Activated naive CD4-positive, alpha-beta T cell treated with anti-CD3 and anti-CD28 coated beads, Interleukin-2, amount 50 U/mL, for 72 hours (primary cell): Measurements from ENCODE around the gene LTB4R. TPM values are rescaled to one million over a fixed set of nuclear protein-coding genes. Genes with fewer than 3 reads are reported as not detected.

Source experiments
- ATAC-seq, 2 donors: fragments of 150-1000 bp; cut with Tn5 transposase; 2 replicates each; pipeline ENCODE4 v1.10.0; 2021; ENCODE audit warnings: mild to moderate bottlenecking in 2 of 2, moderate library complexity in 2 of 2
- DNase-seq, 2 donors: peaks; one replicate each; pipeline ENCODE4 v3.0.0; 2021 to 2022; ENCODE audit warnings: low spot score in 2 of 2
- H3K27ac Mint-ChIP-seq, 2 donors: one replicate each; pipeline ENCODE4 v1.8.0; 2022; ENCODE audit warnings: mild to moderate bottlenecking in 2 of 2, mixed read lengths in 2 of 2
- H3K36me3 Mint-ChIP-seq, 2 donors: one replicate each; pipeline ENCODE4 v1.8.0; 2022; ENCODE audit warnings: mixed read lengths in 2 of 2
- H3K9me3 Mint-ChIP-seq, 2 donors: one replicate each; pipeline ENCODE4 v1.8.0; 2022; ENCODE audit warnings: mixed read lengths in 2 of 2
- total RNA-seq, 2 donors: library from RNA; stranded (reverse); gene quantifications; one replicate each; pipeline ENCODE4 v1.2.3, GENCODE V29; 2022

The LTB4R gene
- total RNA-seq, 2 donors from 2014 or later, result 14.0 to 15.8 TPM

DNA sequence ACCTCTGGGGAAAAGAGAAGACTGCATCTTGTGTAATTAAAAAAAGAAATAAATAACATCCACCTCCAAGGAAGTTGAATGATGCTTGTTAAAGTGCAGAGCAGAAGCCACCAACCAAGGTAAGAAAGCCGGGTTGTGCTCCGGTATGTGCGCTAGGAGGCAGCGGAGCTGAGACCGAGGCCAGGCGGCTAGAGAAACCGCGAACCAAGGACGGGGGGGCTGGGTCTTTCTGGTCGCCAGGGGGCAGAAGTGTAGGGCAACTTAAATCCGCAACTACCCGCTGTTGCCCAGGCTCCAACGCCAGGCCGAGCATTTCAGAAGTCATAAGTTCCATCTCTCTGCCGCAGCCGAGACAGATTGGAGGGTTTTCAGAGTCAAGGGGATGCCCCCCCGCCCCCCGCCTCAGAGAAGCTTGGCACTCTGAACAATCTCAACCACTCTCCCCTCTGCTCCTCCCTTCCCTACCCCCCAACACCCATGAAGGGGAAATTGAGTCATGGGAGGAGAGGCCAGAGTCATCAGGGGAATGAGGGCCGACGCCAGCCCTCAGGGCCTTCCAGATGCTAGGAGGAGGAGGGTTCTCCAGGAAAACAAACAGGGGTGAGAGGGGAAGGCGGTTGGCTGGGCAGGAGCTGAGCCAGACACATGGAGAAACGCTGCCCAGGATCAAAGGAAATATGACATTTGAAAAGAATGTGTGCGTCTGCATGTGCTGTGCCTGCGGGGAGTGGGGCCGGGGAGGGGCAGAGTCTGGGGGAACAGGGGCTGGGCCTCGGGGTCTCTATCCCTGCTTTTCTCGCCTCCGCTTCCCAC is 54.5 kb downstream of the LTB4R start:
- Mint-ChIP-seq H3K36me3 (no peaks in the 10 kb centered on the region), H3K27ac (peak overlapping the region in 1 of 2 donors; percentile 75), H3K9me3 (no peaks in the 10 kb centered on the region)
- DNase-seq (peak in 1 of 2 donors; percentile 65), ATAC-seq (peak; percentile 76 to 79)

GRCh38 chr14:24366413-24366720 is 55.1 kb downstream of the LTB4R start:
- Mint-ChIP-seq H3K27ac (peak overlapping the region in 1 of 2 donors; percentile 75), H3K9me3 (no peaks in the 10 kb centered on the region), H3K36me3 (no peaks in the 10 kb centered on the region)
- ATAC-seq (peak in 1 of 2 donors; percentile 43), DNase-seq (no peak)

GRCh38 chr14:24366721-24367513 is 55.6 kb downstream of the LTB4R start:
- H3K36me3 Mint-ChIP-seq, result no peaks in the 10 kb centered on the region
- no peaks in the 10 kb centered on the region for H3K9me3 Mint-ChIP-seq
- DNase-seq (peak in 1 of 2 donors; percentile 35), ATAC-seq (peak; percentile 30 to 36)
- H3K27ac Mint-ChIP-seq, result peak overlapping the region in 1 of 2 donors; percentile 74

Other genes with a start within 250 kb of the LTB4R start
- gene CPNE6, start 239.9 kb upstream of the LTB4R start, total RNA-seq, result under 1 TPM in 1 of 2 donors, not detected in 1; 0.14 TPM
- gene PCK2, start 217.2 kb upstream of the LTB4R start, total RNA-seq, result 10 to 100 TPM; 40.9 to 89.2 TPM
- 100 to 1,000 TPM in 1 of 2 donors, 10 to 100 TPM in 1; 66.7 to 146 TPM for gene DCAF11, start 196.7 kb upstream of the LTB4R start, total RNA-seq
- gene NRL, start 196.6 kb upstream of the LTB4R start, total RNA-seq, result 1 to 10 TPM; 2.9 to 4.8 TPM
- 1 to 10 TPM in 1 of 2 donors, under 1 TPM in 1; 0.49 to 2.2 TPM for gene FITM1, start 180.8 kb upstream of the LTB4R start, total RNA-seq
- 100 to 1,000 TPM; 355 to 401 TPM for gene PSME1, start 175.3 kb upstream of the LTB4R start, total RNA-seq
- gene EMC9, start 169.9 kb upstream of the LTB4R start, total RNA-seq, result 10 to 100 TPM; 36.8 to 64.2 TPM
- gene PSME2, start 164.9 kb upstream of the LTB4R start, total RNA-seq, result 100 to 1,000 TPM; 452 to 507 TPM
- 10 to 100 TPM; 81.5 to 90.7 TPM for gene RNF31, start 164.0 kb upstream of the LTB4R start, total RNA-seq
- gene IRF9, start 150.2 kb upstream of the LTB4R start, total RNA-seq, result 100 to 1,000 TPM; 183 to 227 TPM
- 10 to 100 TPM; 36.4 to 48.7 TPM for gene REC8, start 139.4 kb upstream of the LTB4R start, total RNA-seq
- 10 to 100 TPM; 37.5 to 67.6 TPM for gene IPO4, start 122.7 kb upstream of the LTB4R start, total RNA-seq
- 10 to 100 TPM; 24.6 to 29.3 TPM for gene TM9SF1, start 116.1 kb upstream of the LTB4R start, total RNA-seq
- gene TSSK4, start 105.8 kb upstream of the LTB4R start, total RNA-seq, result under 1 TPM; 0.27 to 0.41 TPM
- 10 to 100 TPM; 69.2 to 74.2 TPM for gene CHMP4A, start 98.0 kb upstream of the LTB4R start, total RNA-seq
- gene MDP1, start 95.4 kb upstream of the LTB4R start, total RNA-seq, result 1 to 10 TPM; 5.5 to 7.4 TPM
- gene NEDD8, start 79.1 kb upstream of the LTB4R start, total RNA-seq, result 100 to 1,000 TPM; 172 to 210 TPM
- gene GMPR2, start 78.6 kb upstream of the LTB4R start, total RNA-seq, result 100 to 1,000 TPM in 1 of 2 donors, 10 to 100 TPM in 1; 62.6 to 106 TPM
- gene TINF2, start 68.9 kb upstream of the LTB4R start, total RNA-seq, result 100 to 1,000 TPM in 1 of 2 donors, 10 to 100 TPM in 1; 80.0 to 101 TPM
- gene TGM1, start 48.3 kb upstream of the LTB4R start, total RNA-seq, result 10 to 100 TPM in 1 of 2 donors, 1 to 10 TPM in 1; 7.9 to 31.6 TPM
- 10 to 100 TPM; 58.6 to 67.0 TPM for gene RABGGTA, start 39.9 kb upstream of the LTB4R start, total RNA-seq
- 10 to 100 TPM; 13.3 to 17.7 TPM for gene DHRS1, start 11.7 kb upstream of the LTB4R start, total RNA-seq
- gene NOP9, start 11.7 kb upstream of the LTB4R start, total RNA-seq, result 10 to 100 TPM; 30.5 TPM
- 10 to 100 TPM in 1 of 2 donors, 1 to 10 TPM in 1; 6.9 to 17.0 TPM for gene CIDEB, start 3.5 kb upstream of the LTB4R start, total RNA-seq
- 10 to 100 TPM; 13.7 to 16.2 TPM for gene LTB4R2, start 1.4 kb upstream of the LTB4R start, total RNA-seq
- 1 to 10 TPM; 2.1 to 5.7 TPM for gene ADCY4, start 23.6 kb downstream of the LTB4R start, total RNA-seq
- gene RIPK3, start 28.5 kb downstream of the LTB4R start, total RNA-seq, result 10 to 100 TPM; 11.1 to 11.8 TPM
- gene NFATC4, start 56.7 kb downstream of the LTB4R start, total RNA-seq, result 1 to 10 TPM in 1 of 2 donors, under 1 TPM in 1; 0.27 to 1.7 TPM
- under 1 TPM; 0.02 to 0.14 TPM for gene NYNRIN, start 87.5 kb downstream of the LTB4R start, total RNA-seq
- gene CBLN3, start 118.2 kb downstream of the LTB4R start, total RNA-seq, result 10 to 100 TPM in 1 of 2 donors, 1 to 10 TPM in 1; 6.5 to 20.1 TPM
- gene KHNYN, start 118.5 kb downstream of the LTB4R start, total RNA-seq, result 10 to 100 TPM; 70.1 to 70.6 TPM
- gene SDR39U1, start 131.3 kb downstream of the LTB4R start, total RNA-seq, result 10 to 100 TPM; 50.6 to 72.3 TPM
- gene CMA1, start 196.8 kb downstream of the LTB4R start, total RNA-seq, result not detected